Hepatocyte (in vitro differentiated cells): Measurements from ENCODE around the gene C1QBP.

Experiments
- EZH2 ChIP-seq: fragments of 200-600 bp; sonication (generic); IDR thresholded peaks from 2 replicates; pipeline ENCODE4 v1.6.1; 2016; ENCODE audit warnings: antibody characterized with exemption, mild to moderate bottlenecking, borderline replicate concordance
- EZH2phosphoT487 ChIP-seq: fragments of 200-600 bp; sonication (generic); IDR thresholded peaks from one replicate; pipeline ENCODE4 v1.6.1; 2018; ENCODE audit warnings: antibody characterized with exemption, mild to moderate bottlenecking, low read depth, moderate library complexity; ENCODE audit not compliant: unreplicated experiment, severe bottlenecking
- TF ChIP-seq, protein P1 (sequence below): fragments of 200-600 bp; sonication (generic); IDR thresholded peaks from 2 replicates; pipeline ENCODE4 v1.5.1; 2016; ENCODE audit warnings: antibody characterized with exemption, mild to moderate bottlenecking; ENCODE audit not compliant: poor library complexity

- TF ChIP-seq EZH2 (no peak), EZH2phosphoT487 (no peak)
- TF ChIP-seq, protein P1, sequence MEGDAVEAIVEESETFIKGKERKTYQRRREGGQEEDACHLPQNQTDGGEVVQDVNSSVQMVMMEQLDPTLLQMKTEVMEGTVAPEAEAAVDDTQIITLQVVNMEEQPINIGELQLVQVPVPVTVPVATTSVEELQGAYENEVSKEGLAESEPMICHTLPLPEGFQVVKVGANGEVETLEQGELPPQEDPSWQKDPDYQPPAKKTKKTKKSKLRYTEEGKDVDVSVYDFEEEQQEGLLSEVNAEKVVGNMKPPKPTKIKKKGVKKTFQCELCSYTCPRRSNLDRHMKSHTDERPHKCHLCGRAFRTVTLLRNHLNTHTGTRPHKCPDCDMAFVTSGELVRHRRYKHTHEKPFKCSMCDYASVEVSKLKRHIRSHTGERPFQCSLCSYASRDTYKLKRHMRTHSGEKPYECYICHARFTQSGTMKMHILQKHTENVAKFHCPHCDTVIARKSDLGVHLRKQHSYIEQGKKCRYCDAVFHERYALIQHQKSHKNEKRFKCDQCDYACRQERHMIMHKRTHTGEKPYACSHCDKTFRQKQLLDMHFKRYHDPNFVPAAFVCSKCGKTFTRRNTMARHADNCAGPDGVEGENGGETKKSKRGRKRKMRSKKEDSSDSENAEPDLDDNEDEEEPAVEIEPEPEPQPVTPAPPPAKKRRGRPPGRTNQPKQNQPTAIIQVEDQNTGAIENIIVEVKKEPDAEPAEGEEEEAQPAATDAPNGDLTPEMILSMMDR = no peak
These were observed 18.8 kb downstream of the C1QBP start, which contains the start of gene RPAIN for GRCh38 chr17:5419959-5420653.
